GM08714 (cell line): ENCODE results near the gene ARID5A.

Source experiments
- H3K4me3 ChIP-seq: fragments of 200-500 bp; sonication (Bioruptor generic); 2 replicates; pipeline ENCODE4 v1.5.1; 2014; ENCODE audit warnings: mild to moderate bottlenecking, low read length, inconsistent platforms
- ZNF274 ChIP-seq: IDR thresholded peaks from 2 replicates; pipeline ENCODE4 v1.6.1; 2012; ENCODE audit warnings: mild to moderate bottlenecking, low read depth, low read length

The ARID5A gene

GRCh38 chr2:96565111-96565510 lies 28.6 kb downstream of the ARID5A start:
- H3K4me3 ChIP-seq = no peak overlapping the region
- TF ChIP-seq ZNF274 = no peak

- TF ChIP-seq ZNF274 = no peak
- no peak overlapping the region for H3K4me3 ChIP-seq
Observed at GRCh38 chr2:96568094-96568493, 31.5 kb downstream of the ARID5A start.

DNA sequence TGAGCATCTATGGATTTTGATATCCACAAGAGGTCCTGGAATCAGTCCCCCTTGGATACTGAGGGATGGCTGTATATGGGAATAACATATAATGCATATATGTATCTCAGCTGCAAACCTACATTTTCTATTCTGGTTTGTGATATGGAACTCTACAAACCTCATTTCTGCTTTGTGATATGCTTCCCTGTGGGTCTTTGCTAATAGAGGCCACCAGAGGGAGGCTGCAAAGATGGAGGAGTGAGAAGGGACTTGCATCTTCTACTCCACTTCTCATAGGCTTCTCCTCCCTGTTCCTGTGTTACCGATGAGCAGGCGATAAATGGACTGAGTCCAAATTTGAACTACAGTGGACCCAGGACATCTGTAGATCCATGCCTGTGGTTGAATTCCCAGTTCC lies 37.8 kb downstream of the ARID5A start:
- no peak for TF ChIP-seq ZNF274
- no peak overlapping the region for H3K4me3 ChIP-seq

- TF ChIP-seq ZNF274 = no peak
- no peak overlapping the region for H3K4me3 ChIP-seq
Observed at GRCh38 chr2:96575785-96576456, 39.4 kb downstream of the ARID5A start.

- TF ChIP-seq ZNF274 = no peak
- H3K4me3 ChIP-seq = no peak overlapping the region
Observed at GRCh38 chr2:96577501-96577900, 40.9 kb downstream of the ARID5A start.

DNA sequence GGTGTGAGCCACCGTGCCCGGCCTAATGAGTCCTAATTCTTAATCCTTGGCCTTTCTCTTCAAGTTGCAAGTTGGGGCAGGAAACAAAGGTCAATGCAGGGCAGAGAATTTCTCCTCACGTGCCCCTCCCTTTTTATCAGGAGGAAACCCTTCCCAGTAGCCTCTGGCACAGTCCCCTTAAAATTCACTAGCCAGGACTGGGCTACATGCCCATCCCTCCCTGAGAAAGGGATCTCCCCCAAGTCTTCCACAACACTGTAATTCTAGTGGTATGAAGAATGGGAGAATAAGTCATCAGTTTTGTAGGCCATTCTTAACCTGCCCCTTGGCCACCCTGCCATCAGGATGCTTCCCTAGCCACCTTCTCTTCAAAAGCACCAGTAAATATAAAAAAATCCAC lies 42.2 kb downstream of the ARID5A start:
- no peak for TF ChIP-seq ZNF274

DNA sequence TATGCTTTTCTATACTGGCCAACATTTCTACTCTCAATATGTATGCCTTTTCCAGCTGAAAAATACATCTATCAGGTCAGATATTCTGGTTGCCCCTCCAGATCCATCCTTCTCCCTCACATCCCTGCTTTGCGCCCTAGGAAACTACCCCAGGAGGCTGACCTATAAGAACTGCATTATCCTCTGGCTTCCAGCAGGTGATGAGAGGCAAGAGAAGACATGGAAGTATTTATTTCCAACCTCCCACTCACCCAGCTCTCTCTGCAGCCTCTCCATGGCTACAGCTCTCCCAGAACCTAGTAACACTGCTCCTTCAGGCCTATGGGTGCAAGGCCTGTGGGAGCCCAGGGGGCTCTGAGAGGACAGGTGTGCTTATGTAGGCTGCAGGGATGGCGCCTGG lies 42.9 kb downstream of the ARID5A start:
- H3K4me3 ChIP-seq = no peak overlapping the region
- no peak for TF ChIP-seq ZNF274

More for the DNA sequence above, 42.2 kb downstream of the ARID5A start:
- no peak overlapping the region for H3K4me3 ChIP-seq

DNA sequence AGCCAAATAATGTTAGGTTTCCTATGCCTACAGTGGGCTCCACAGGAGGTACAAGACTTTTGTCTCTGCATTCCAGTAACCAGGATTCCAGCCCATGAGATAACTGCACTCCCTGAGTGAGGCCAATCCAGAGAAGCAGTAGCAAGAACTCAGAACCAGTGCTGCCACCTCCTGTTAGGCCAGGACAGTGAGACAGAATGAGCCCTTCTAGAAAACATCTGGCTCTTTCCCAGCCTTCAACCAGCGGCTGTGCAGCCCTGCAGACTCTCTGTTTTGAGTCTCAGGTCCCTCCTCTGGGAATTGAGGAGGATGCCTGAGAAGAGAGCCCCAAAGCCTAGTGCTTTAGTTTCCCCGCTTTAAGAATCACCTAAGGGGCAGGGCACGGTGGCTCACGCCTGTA lies 44.2 kb downstream of the ARID5A start:
- TF ChIP-seq ZNF274 = no peak

GRCh38 chr2:96584017-96584416 lies 47.5 kb downstream of the ARID5A start:
- no peak for TF ChIP-seq ZNF274
- no peak overlapping the region for H3K4me3 ChIP-seq

More for the DNA sequence above, 44.2 kb downstream of the ARID5A start:
- no peak overlapping the region for H3K4me3 ChIP-seq

GRCh38 chr2:96587843-96588242 lies 51.3 kb downstream of the ARID5A start:
- TF ChIP-seq ZNF274 = no peak
- no peak overlapping the region for H3K4me3 ChIP-seq

GRCh38 chr2:96591054-96591453 lies 54.5 kb downstream of the ARID5A start:
- H3K4me3 ChIP-seq = no peak overlapping the region
- TF ChIP-seq ZNF274 = no peak

GRCh38 chr2:96591494-96591893 lies 54.9 kb downstream of the ARID5A start:
- no peak for TF ChIP-seq ZNF274
- H3K4me3 ChIP-seq = no peak overlapping the region

DNA sequence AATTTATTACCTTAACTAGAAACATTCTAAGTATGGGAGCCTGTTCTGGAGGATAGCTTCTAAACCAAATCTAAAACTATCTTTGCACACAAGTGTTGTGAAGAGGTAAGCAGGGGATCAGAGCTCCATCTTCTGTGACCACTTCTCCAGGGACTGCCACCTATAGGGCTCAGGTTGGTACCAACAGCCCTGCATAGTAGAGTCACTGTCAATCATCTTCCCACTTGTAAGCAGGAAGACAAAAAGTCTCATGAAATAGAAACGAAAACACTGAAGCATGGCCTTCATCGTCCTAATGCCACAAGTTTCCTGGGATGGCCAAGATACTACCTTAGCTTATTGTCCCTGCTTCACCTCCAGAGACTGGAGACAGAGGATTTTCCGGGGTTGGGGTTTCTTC lies 57.7 kb downstream of the ARID5A start:
- no peak for TF ChIP-seq ZNF274
- H3K4me3 ChIP-seq = no peak overlapping the region

- no peak for TF ChIP-seq ZNF274
- H3K4me3 ChIP-seq = no peak overlapping the region
Observed at GRCh38 chr2:96594691-96595152, 58.2 kb downstream of the ARID5A start.

GRCh38 chr2:96596596-96596995 lies 60.0 kb downstream of the ARID5A start:
- H3K4me3 ChIP-seq = no peak overlapping the region
- TF ChIP-seq ZNF274 = no peak

DNA sequence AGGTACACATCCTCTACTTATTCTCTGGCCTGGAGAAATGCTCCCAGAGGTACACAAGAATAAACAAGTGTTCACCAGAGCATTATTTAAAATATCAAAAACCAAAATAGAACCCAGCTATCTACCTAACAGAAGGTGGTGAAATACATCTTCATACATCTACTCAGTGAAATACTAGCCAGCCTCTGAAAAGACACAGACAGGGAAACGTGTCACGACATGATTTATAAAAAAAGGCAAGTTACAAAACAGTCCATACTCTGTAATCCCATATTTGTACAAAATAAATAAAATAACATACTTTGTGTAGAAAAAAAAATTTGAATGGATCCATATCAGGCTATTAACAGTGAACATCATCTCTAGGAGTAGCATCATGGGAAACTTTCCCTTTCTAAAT lies 63.4 kb downstream of the ARID5A start:
- no peak overlapping the region for H3K4me3 ChIP-seq
- no peak for TF ChIP-seq ZNF274
